ENCODE data around the gene TSG101. TPM values are rescaled to one million over a fixed set of nuclear protein-coding genes. Genes with fewer than 3 reads are reported as not detected.
A peak's percentile ranks its signal among the peaks of the same experiment; 100 is the strongest.

Gene TSG101
- total RNA-seq, 1 donor from 2014 or later: 54.4 TPM

DNA sequence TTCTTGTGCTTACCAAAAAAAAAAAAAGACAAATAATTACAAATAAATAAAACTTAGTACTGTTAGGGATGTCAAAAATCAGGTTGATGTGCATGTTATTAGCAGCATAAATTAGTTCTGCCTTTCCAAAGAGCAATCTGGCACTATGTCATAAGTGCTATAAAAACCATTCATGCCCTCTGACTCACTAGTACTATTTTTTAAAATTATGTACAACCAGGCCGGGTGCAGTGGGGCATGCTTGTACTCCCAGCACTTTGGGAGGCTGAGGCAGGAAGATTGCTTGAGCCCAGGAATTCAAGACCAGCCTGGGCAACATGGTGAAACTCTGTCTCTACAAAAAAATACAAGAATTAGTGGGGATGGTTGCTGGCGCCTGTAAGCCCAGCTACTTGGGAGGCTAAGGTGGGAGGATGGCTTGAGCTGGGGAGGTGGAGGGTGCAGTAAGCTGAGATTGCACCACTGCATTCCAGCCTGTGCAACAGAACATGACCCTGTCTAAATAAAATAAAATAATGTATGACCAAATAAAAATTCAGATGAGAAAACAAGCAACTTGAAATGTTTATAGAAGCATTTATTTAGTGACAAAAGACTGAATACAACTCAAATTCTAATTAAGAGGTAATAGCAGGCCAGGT lies 36.5 kb upstream of the TSG101 start:
- Mint-ChIP-seq H3K27me3 (no peaks in the 10 kb centered on the region), H3K36me3 (peaks cover under 1% of the 10 kb centered on the region), H3K27ac (no peak overlapping the region), H3K4me3 (no peak overlapping the region), H3K9me3 (no peaks in the 10 kb centered on the region), H3K4me1 (ENCODE audit: unreplicated experiment) (no peaks in the 10 kb centered on the region)
- no peak for DNase-seq (ENCODE audit: extremely low spot score, unreplicated experiment)
- TF ChIP-seq, protein P1, sequence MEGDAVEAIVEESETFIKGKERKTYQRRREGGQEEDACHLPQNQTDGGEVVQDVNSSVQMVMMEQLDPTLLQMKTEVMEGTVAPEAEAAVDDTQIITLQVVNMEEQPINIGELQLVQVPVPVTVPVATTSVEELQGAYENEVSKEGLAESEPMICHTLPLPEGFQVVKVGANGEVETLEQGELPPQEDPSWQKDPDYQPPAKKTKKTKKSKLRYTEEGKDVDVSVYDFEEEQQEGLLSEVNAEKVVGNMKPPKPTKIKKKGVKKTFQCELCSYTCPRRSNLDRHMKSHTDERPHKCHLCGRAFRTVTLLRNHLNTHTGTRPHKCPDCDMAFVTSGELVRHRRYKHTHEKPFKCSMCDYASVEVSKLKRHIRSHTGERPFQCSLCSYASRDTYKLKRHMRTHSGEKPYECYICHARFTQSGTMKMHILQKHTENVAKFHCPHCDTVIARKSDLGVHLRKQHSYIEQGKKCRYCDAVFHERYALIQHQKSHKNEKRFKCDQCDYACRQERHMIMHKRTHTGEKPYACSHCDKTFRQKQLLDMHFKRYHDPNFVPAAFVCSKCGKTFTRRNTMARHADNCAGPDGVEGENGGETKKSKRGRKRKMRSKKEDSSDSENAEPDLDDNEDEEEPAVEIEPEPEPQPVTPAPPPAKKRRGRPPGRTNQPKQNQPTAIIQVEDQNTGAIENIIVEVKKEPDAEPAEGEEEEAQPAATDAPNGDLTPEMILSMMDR (conservative IDR thresholded peaks at IDR 0.05): no peak

DNA sequence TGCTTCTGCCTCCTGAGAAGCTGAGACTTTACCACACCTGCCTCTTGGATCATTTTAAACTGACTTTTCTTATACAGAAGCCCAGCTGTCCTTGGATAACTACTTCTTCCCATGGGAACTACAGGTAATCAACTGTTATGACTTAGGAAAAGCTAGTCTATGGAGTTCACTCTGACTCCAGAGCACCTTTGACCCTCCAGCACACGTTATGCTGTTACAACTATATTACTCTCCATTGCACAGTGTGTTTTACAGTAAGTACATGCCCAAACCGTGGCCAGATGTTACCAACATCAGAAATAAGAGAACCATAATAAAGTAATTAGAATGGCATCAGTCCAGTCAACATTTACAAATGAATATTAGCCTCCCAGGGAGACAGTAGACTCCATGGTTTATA lies 21.3 kb upstream of the TSG101 start:
- Mint-ChIP-seq H3K9me3 (no peaks in the 10 kb centered on the region), H3K36me3 (peaks cover 7% of the 10 kb centered on the region), H3K4me3 (no peak overlapping the region), H3K27me3 (no peaks in the 10 kb centered on the region), H3K4me1 (ENCODE audit: unreplicated experiment) (no peaks in the 10 kb centered on the region), H3K27ac (no peak overlapping the region)
- TF ChIP-seq, protein P1 (conservative IDR thresholded peaks at IDR 0.05): no peak
- DNase-seq (ENCODE audit: extremely low spot score, unreplicated experiment): no peak

DNA sequence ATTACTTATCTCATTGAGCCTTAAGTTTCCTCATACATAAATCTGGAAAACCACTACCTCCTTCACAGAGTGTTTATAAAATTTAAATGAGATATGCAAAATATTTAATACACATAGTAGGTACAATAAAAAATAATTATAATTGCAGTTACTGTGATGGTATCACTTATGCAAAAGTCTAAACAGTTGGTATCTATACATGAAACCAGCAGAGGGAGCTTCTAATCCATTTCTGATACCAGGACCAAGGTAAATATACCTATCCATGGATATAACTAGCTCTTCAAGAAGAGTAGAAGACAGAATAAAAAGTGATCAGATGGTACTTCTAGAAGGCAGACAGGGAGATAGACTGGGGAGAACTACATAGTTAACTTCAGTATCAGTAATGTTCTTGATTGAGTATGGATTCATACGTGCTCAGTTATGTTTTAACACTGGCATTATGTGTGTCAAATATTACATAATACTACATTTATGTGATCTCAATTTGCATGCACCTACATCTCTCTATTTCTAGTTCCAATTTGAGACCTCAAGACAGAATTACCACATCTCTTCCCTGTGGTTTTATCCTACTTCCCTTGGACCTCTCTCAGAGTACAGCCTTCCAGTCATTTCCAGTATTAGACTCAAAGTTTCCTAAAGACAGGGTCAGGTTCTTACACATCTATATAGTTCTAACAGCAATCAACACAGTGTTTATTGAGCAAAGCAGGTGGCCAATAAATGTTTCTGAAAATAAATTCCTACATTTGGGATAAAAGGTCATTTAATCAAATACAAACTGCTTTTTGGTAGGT lies 13.7 kb upstream of the TSG101 start:
- TF ChIP-seq, protein P1 (conservative IDR thresholded peaks at IDR 0.05): peak; percentile 69
- Mint-ChIP-seq H3K27me3 (no peaks in the 10 kb centered on the region), H3K27ac (no peak overlapping the region), H3K4me1 (ENCODE audit: unreplicated experiment) (no peaks in the 10 kb centered on the region), H3K4me3 (no peak overlapping the region), H3K9me3 (no peaks in the 10 kb centered on the region), H3K36me3 (no peaks in the 10 kb centered on the region)
- no peak for DNase-seq (ENCODE audit: extremely low spot score, unreplicated experiment)

DNA sequence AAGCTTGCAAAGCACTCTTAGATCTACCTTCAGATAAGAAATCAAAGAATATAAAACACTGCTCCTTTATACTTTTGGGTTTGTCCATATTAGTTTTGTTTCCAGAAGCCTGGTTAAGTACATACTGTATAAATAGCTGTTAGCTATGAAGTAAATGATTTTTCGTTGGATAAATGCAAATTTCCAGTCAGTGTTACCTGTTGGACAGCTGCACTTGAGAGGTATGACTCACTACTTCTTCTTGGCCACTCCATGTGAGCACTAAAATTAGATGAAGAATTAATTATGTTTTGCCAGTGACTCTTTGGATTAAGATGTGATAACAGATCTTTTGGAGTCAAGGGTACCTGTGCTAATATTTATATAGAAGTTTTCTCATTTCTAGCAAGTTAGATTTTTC lies 9.5 kb upstream of the TSG101 start:
- Mint-ChIP-seq H3K4me3 (no peak overlapping the region), H3K9me3 (no peaks in the 10 kb centered on the region), H3K27me3 (no peaks in the 10 kb centered on the region), H3K27ac (no peak overlapping the region), H3K4me1 (ENCODE audit: unreplicated experiment) (no peaks in the 10 kb centered on the region), H3K36me3 (no peaks in the 10 kb centered on the region)
- DNase-seq (ENCODE audit: extremely low spot score, unreplicated experiment): no peak
- TF ChIP-seq, protein P1 (conservative IDR thresholded peaks at IDR 0.05): no peak

DNA sequence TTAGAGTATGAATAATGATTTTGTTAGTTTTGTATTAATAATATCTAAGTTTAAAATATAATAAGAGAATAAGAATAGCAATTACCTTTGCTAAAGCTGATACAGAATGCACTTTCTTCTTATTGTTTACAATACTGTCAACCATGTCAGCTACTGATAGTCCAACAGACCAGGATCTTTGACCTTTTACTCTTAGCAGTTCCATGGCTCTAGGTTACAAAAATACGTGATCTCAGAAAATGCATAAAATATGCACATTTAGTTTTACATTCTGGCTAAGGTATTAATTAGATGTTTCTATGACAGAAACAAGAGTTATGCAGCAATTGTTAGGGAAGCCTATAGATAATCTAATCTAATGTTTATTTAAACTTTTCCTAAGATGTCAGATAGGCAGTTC lies 7.5 kb upstream of the TSG101 start:
- no peak overlapping the region for H3K27ac Mint-ChIP-seq
- TF ChIP-seq, protein P1 (conservative IDR thresholded peaks at IDR 0.05): no peak
- no peaks in the 10 kb centered on the region for H3K27me3 Mint-ChIP-seq
- H3K9me3 Mint-ChIP-seq: no peaks in the 10 kb centered on the region
- H3K4me1 Mint-ChIP-seq (ENCODE audit: unreplicated experiment): no peaks in the 10 kb centered on the region
- no peaks in the 10 kb centered on the region for H3K36me3 Mint-ChIP-seq
- no peak overlapping the region for H3K4me3 Mint-ChIP-seq
- no peak for DNase-seq (ENCODE audit: extremely low spot score, unreplicated experiment)

All from type B pancreatic cell (in vitro differentiated cells).